ENCODE results near the gene MAML3.

GRCh38 chr4:139694522-139695107 lies 459.4 kb downstream of the MAML3 start:
- TF ChIP-seq GATA3 (IDR thresholded peaks at IDR 0.05; ENCODE audit: low read depth, low read length) (no peak), GATA2 (IDR thresholded peaks at IDR 0.05; ENCODE audit: low read depth, low read length) (no peak)
